Liver (tissue), 9 donors: ENCODE measurements around the gene TBK1. TPM values are rescaled to one million over a fixed set of nuclear protein-coding genes. Genes with fewer than 3 reads are reported as not detected.

Source experiments
- DNase-seq: peaks from one replicate; pipeline ENCODE4 v3.0.0-alpha.2; 2017; ENCODE audit warnings: low spot score
- H3K27ac ChIP-seq, 2 donors: one replicate each; pipeline ENCODE4 v1.7.0; 2013; ENCODE audit warnings: inconsistent platforms in 2 of 2, low read length in 2 of 2, control low read depth in 1 of 2, low read depth in 1 of 2, mild to moderate bottlenecking in 1 of 2
- H3K27me3 ChIP-seq, 4 donors: one replicate each; pipeline versions ENCODE4 v1.6.1 to v1.7.0; 2013; ENCODE audit warnings: low read length in 3 of 4, inconsistent platforms in 1 of 4, mild to moderate bottlenecking in 1 of 4, moderate library complexity in 1 of 4; ENCODE audit not compliant: control insufficient read depth in 4 of 4, insufficient read depth in 4 of 4
- H3K36me3 ChIP-seq, 4 donors: one replicate each; pipeline versions ENCODE4 v1.6.1 to v1.7.0; 2013; ENCODE audit warnings: low read length in 3 of 4, mild to moderate bottlenecking in 3 of 4, low read depth in 1 of 4, moderate library complexity in 1 of 4; ENCODE audit not compliant: control insufficient read depth in 4 of 4, insufficient read depth in 3 of 4
- H3K4me1 ChIP-seq, 4 donors: one replicate each; pipeline versions ENCODE4 v1.6.1 to v1.7.0; 2013; ENCODE audit warnings: low read length in 3 of 4, mild to moderate bottlenecking in 3 of 4, moderate library complexity in 1 of 4; ENCODE audit not compliant: control insufficient read depth in 4 of 4, insufficient read depth in 4 of 4
- H3K4me3 ChIP-seq, 3 donors: one replicate each; pipeline versions ENCODE4 v1.6.1 to v1.7.0; 2013; ENCODE audit warnings: low read length in 3 of 3, control low read depth in 1 of 3, low read depth in 1 of 3, mild to moderate bottlenecking in 1 of 3
- H3K9ac ChIP-seq, 2 donors: one replicate each; pipeline ENCODE4 v1.7.0; 2013; ENCODE audit warnings: low read length in 2 of 2, mild to moderate bottlenecking in 2 of 2, moderate library complexity in 2 of 2, control low read depth in 1 of 2, low read depth in 1 of 2
- H3K9me3 ChIP-seq, 4 donors: one replicate each; pipeline versions ENCODE4 v1.6.1 to v1.7.0; 2013; ENCODE audit warnings: low read length in 3 of 4; ENCODE audit not compliant: control insufficient read depth in 4 of 4
- CTCF ChIP-seq: fragments of 150-350 bp; IDR thresholded peaks from 2 replicates; pipeline ENCODE4 v1.5.1; 2017; ENCODE audit warnings: improper control_type of control experiment, low read depth, low read length; ENCODE audit not compliant: missing input control
- EGR1 ChIP-seq, 2 donors: IDR thresholded peaks; 2 replicates each; pipeline ENCODE4 v1.6.1; 2016 to 2018; ENCODE audit warnings: antibody characterized with exemption in 2 of 2, low read depth in 2 of 2
- FOXA1 ChIP-seq: IDR thresholded peaks from 2 replicates; pipeline ENCODE4 v1.6.1; 2016; ENCODE audit warnings: antibody characterized with exemption
- FOXA2 ChIP-seq: IDR thresholded peaks from 2 replicates; pipeline ENCODE4 v1.6.1; 2016; ENCODE audit warnings: antibody characterized with exemption
- GABPA ChIP-seq, 2 donors: IDR thresholded peaks in 1 of 2; conservative IDR thresholded peaks in 1 of 2; 2 replicates each; pipeline ENCODE4 v1.6.1; 2016; ENCODE audit warnings: antibody characterized with exemption in 2 of 2, mild to moderate bottlenecking in 1 of 2, moderate library complexity in 1 of 2
- HNF4A ChIP-seq, 2 donors: conservative IDR thresholded peaks; 2 replicates each; pipeline ENCODE4 v1.6.1; 2016; ENCODE audit warnings: antibody characterized with exemption in 2 of 2, mild to moderate bottlenecking in 2 of 2
- HNF4G ChIP-seq: IDR thresholded peaks from 2 replicates; pipeline ENCODE4 v1.6.1; 2016; ENCODE audit warnings: antibody characterized with exemption
- JUND ChIP-seq, 2 donors: IDR thresholded peaks; 2 replicates each; pipeline ENCODE4 v1.6.1; 2016; ENCODE audit warnings: antibody characterized with exemption in 2 of 2
- MAX ChIP-seq: IDR thresholded peaks from 2 replicates; pipeline ENCODE4 v1.6.1; 2016; ENCODE audit warnings: antibody characterized with exemption
- NR2F2 ChIP-seq: IDR thresholded peaks from 2 replicates; pipeline ENCODE4 v1.6.1; 2016; ENCODE audit warnings: antibody characterized with exemption
- RAD21 ChIP-seq, 2 donors: IDR thresholded peaks; 2 replicates each; pipeline ENCODE4 v1.6.1; 2016; ENCODE audit warnings: antibody characterized with exemption in 2 of 2, mild to moderate bottlenecking in 2 of 2
- REST ChIP-seq: IDR thresholded peaks from 2 replicates; pipeline ENCODE4 v1.6.1; 2016; ENCODE audit warnings: antibody characterized with exemption, mild to moderate bottlenecking
- RXRA ChIP-seq, 2 donors: IDR thresholded peaks; 2 replicates each; pipeline ENCODE4 v1.6.1; 2017 to 2018; ENCODE audit warnings: antibody characterized with exemption in 2 of 2, mild to moderate bottlenecking in 1 of 2
- SP1 ChIP-seq: IDR thresholded peaks from 2 replicates; pipeline ENCODE4 v1.6.1; 2018; ENCODE audit warnings: antibody characterized with exemption, mild to moderate bottlenecking
- TAF1 ChIP-seq: conservative IDR thresholded peaks from 2 replicates; pipeline ENCODE4 v1.6.1; 2016; ENCODE audit warnings: antibody characterized with exemption, mild to moderate bottlenecking
- YY1 ChIP-seq: IDR thresholded peaks from 2 replicates; pipeline ENCODE4 v1.6.1; 2016; ENCODE audit warnings: antibody characterized with exemption, mild to moderate bottlenecking
- ZBTB33 ChIP-seq: IDR thresholded peaks from 2 replicates; pipeline ENCODE4 v1.6.1; 2016; ENCODE audit warnings: antibody characterized with exemption
- WGBS: extraction: QIAGEN DNeasy Blood & Tissue Kit; methylation state at CpG from one replicate; pipeline ENCODE4 v1.1.7; 2013; 5-methylcytosine and 5-hydroxymethylcytosine counted together
- polyA plus RNA-seq, 2 donors: library from polyadenylated mRNA; stranded (reverse) in 1 of 2; unstranded in 1 of 2; fragments of 200-250 nt in 1 of 2; fragments of >200 nt in 1 of 2; fragmentation: Nextera tagmentation in 1 of 2; extraction: Ambion mirVana in 1 of 2; gene quantifications; one replicate each; pipeline versions ENCODE4 v1.2.1 to v1.2.3, GENCODE V29; 2013 to 2015
- total RNA-seq, 2 donors: library from RNA; depleted of rRNA; stranded (reverse); fragments of >200 nt; gene quantifications; one replicate each; pipeline ENCODE4 v1.2.3, GENCODE V29; 2014
- donor health status: healthy.
- donor health status: healthy.
- donor health status: healthy.
- donor health status: healthy.
- donor health status: healthy.

The TBK1 gene
- total and polyA plus RNA-seq, 4 donors = 7.6 to 20.7 (median 13.9) TPM

GRCh38 chr12:64457032-64457431, 5.1 kb downstream of the TBK1 start:
- Histone ChIP-seq H3K9me3 (no peaks in the 10 kb centered on the region), H3K27ac (peak overlapping the region; percentile 16 to 56), H3K27me3 (no peaks in the 10 kb centered on the region), H3K9ac (no peak overlapping the region), H3K4me1 (peaks cover 10 to 22% (median 15%) of the 10 kb centered on the region in 4 donors), H3K4me3 (no peak overlapping the region), H3K36me3 (peaks cover 0 to 12% (median 1%) of the 10 kb centered on the region in 4 donors)
- peak; percentile 44 for DNase-seq
- TF ChIP-seq FOXA2 (no peak), GABPA (IDR thresholded peaks at IDR 0.05 in 1 of 2, conservative IDR thresholded peaks at IDR 0.05 in 1 of 2) (no peak), HNF4A (conservative IDR thresholded peaks at IDR 0.05) (no peak), NR2F2 (no peak), EGR1 (IDR thresholded peaks at IDR 0.05; ENCODE audit: low read depth in 2 of 2) (no peak), RAD21 (IDR thresholded peaks at IDR 0.05) (no peak), ZBTB33 (no peak), MAX (no peak), YY1 (no peak), REST (no peak), FOXA1 (no peak), HNF4G (no peak), JUND (IDR thresholded peaks at IDR 0.05) (no peak), TAF1 (no peak), CTCF (no peak), SP1 (no peak), RXRA (IDR thresholded peaks at IDR 0.05) (no peak)
- 64% methylated on average over 6 of the region's 6 CpGs for WGBS

GRCh38 chr12:64457466-64457865, 5.5 kb downstream of the TBK1 start:
- Histone ChIP-seq H3K27ac (peak overlapping the region; percentile 16 to 56), H3K27me3 (no peaks in the 10 kb centered on the region), H3K4me3 (no peak overlapping the region), H3K9ac (no peak overlapping the region), H3K36me3 (peaks cover 0 to 12% (median 1%) of the 10 kb centered on the region in 4 donors), H3K9me3 (no peaks in the 10 kb centered on the region), H3K4me1 (peaks cover 10 to 22% (median 17%) of the 10 kb centered on the region in 4 donors)
- TF ChIP-seq REST (no peak), EGR1 (IDR thresholded peaks at IDR 0.05; ENCODE audit: low read depth in 2 of 2) (no peak), RAD21 (IDR thresholded peaks at IDR 0.05) (no peak), FOXA1 (no peak), JUND (IDR thresholded peaks at IDR 0.05) (no peak), SP1 (no peak)
- WGBS = 79% methylated on average over 3 of the region's 3 CpGs
- DNase-seq = no peak
